IMR-90 (cell line): ENCODE results near the gene PXDC1.
"Not testable (repeated sequence)": the region's sequence is repeated elsewhere in the genome, so short reads cannot be mapped to it uniquely, and the experiment has no call there.

Experiments
- CTCF ChIP-seq: conservative IDR thresholded peaks from 2 replicates; pipeline ENCODE4 v1.5.1; 2012; ENCODE audit warnings: mild to moderate bottlenecking, low read depth, low read length, improper control_type of control experiment
- POLR2A ChIP-seq: IDR thresholded peaks from 2 replicates; pipeline ENCODE4 v1.6.1; 2012; ENCODE audit warnings: mild to moderate bottlenecking, low read depth, low read length
- RFX5 ChIP-seq: IDR thresholded peaks from 2 replicates; pipeline ENCODE4 v1.8.0; 2012; ENCODE audit warnings: low read depth, mild to moderate bottlenecking, low read length, moderate library complexity
- USF2 ChIP-seq: fragments of 150-350 bp; IDR thresholded peaks from 2 replicates; pipeline ENCODE4 v1.6.1; 2017; ENCODE audit warnings: mild to moderate bottlenecking, antibody characterized with exemption, low read length, low read depth

- TF ChIP-seq POLR2A, USF2, CTCF, RFX5: not testable (repeated sequence)
Observed at GRCh38 chr6:3677751-3678150, 73.8 kb downstream of the PXDC1 start.
